T-cell (primary cell): ENCODE measurements around the gene DDX50. TPM values are rescaled to one million over a fixed set of nuclear protein-coding genes. Genes with fewer than 3 reads are reported as not detected.

Experiments
- ATAC-seq, 4 experiments: fragments of 200-7000 bp in 3 of 4; fragments of 150-1000 bp in 1 of 4; cut with Tn5 transposase; replicated peaks in 1 of 4; 1 replicate in 3 of 4; 2 replicates in 1 of 4; pipeline ENCODE4 v1.10.0; 2021; ENCODE audit warnings: moderate library complexity in 3 of 4, mild to moderate bottlenecking in 2 of 4, moderate number of reproducible peaks in 1 of 4
- CTCF ChIA-PET, 2 donors: fragments of 300-600 bp; sonication (Branson Sonifier 250); formaldehyde crosslinking; loops; one replicate each; lab custom pipeline; 2022; ENCODE audit warnings: antibody characterized with exemption in 2 of 2; lab: Charles Lee
- POLR2A ChIA-PET, 2 donors: fragments of 300-600 bp; sonication (Branson Sonifier 250); formaldehyde crosslinking; loops; one replicate each; lab custom pipeline; 2022; ENCODE audit warnings: antibody characterized with exemption in 2 of 2; lab: Charles Lee
- DNase-seq, 35 experiments: peaks; one replicate each; pipeline versions ENCODE4 v3.0.0 to v3.0.0-alpha.2; 2013 to 2023
- H3K27ac ChIP-seq: one replicate; pipeline ENCODE4 v1.5.1; 2013; ENCODE audit warnings: low read length
- H3K27me3 ChIP-seq, 2 experiments: replicated peaks in 1 of 2; 1 replicate in 1 of 2; 2 replicates in 1 of 2; pipeline versions ENCODE4 v1.6.1 to v1.7.0; 2013; ENCODE audit warnings: low read length in 1 of 2, mixed read lengths in 1 of 2; ENCODE audit not compliant: control insufficient read depth in 2 of 2, insufficient read depth in 2 of 2; ENCODE audit errors: extremely low read depth in 1 of 2
- H3K36me3 ChIP-seq, 2 donors: 1 replicate in 1 of 2; 2 replicates in 1 of 2; pipeline versions ENCODE4 v1.6.1 to v1.7.0; 2013; ENCODE audit warnings: low read length in 1 of 2; ENCODE audit not compliant: control insufficient read depth in 2 of 2, insufficient read depth in 1 of 2; ENCODE audit errors: extremely low read depth in 1 of 2
- H3K4me1 ChIP-seq, 2 experiments: 1 replicate in 1 of 2; 2 replicates in 1 of 2; pipeline versions ENCODE4 v1.6.1 to v1.7.0; 2013; ENCODE audit warnings: low read length in 2 of 2, mixed read lengths in 1 of 2; ENCODE audit not compliant: insufficient read depth in 2 of 2, control insufficient read depth in 1 of 2; ENCODE audit errors: extremely low read depth in 1 of 2
- H3K4me3 ChIP-seq, 2 donors: 1 replicate in 1 of 2; 2 replicates in 1 of 2; pipeline versions ENCODE4 v1.5.1 to v1.7.0; 2013; ENCODE audit warnings: mild to moderate bottlenecking in 2 of 2, low read length in 1 of 2, moderate library complexity in 1 of 2; ENCODE audit not compliant: control insufficient read depth in 1 of 2; ENCODE audit errors: extremely low read depth in 1 of 2
- H3K9me3 ChIP-seq: 2 replicates; pipeline ENCODE4 v1.7.0; 2013
- H3K27ac Mint-ChIP-seq, 2 donors: one replicate each; pipeline ENCODE4 v1.8.0; 2020 to 2021; ENCODE audit warnings: mild to moderate bottlenecking in 2 of 2, mixed read lengths in 2 of 2
- H3K27me3 Mint-ChIP-seq, 2 donors: one replicate each; pipeline ENCODE4 v1.8.0; 2021 to 2022; ENCODE audit warnings: mixed read lengths in 2 of 2
- H3K36me3 Mint-ChIP-seq: one replicate; pipeline ENCODE4 v1.8.0; 2021; ENCODE audit warnings: mixed read lengths
- H3K4me1 Mint-ChIP-seq, 3 donors: one replicate each; pipeline ENCODE4 v1.8.0; 2020 to 2022; ENCODE audit warnings: mixed read lengths in 3 of 3, mild to moderate bottlenecking in 1 of 3
- H3K4me3 Mint-ChIP-seq, 3 donors: one replicate each; pipeline ENCODE4 v1.8.0; 2020 to 2022; ENCODE audit warnings: mild to moderate bottlenecking in 3 of 3, mixed read lengths in 3 of 3, moderate library complexity in 3 of 3
- H3K9me3 Mint-ChIP-seq, 3 donors: one replicate each; pipeline ENCODE4 v1.8.0; 2020 to 2022; ENCODE audit warnings: mixed read lengths in 3 of 3
- WGBS: methylation state at CpG from one replicate; pipeline ENCODE4 v1.1.5; 2013; ENCODE audit warnings: missing lambda C conversion rate; ENCODE audit not compliant: insufficient coverage; 5-methylcytosine and 5-hydroxymethylcytosine counted together
- total RNA-seq, 35 experiments: library from RNA in 6 of 35; stranded (reverse) in 6 of 35; fragments of 120-200 nt in 1 of 35; gene quantifications; one replicate each; pipeline versions ENCODE4 v1.2.1 to v1.2.4 and lab custom pipeline; 2013 to 2026

Gene DDX50
- total RNA-seq, 5 donors from 2014 or later (not counting 1 experiment from before 2014, with no cell fraction given), result 31.0 to 42.3 (median 40.8) TPM

DNA sequence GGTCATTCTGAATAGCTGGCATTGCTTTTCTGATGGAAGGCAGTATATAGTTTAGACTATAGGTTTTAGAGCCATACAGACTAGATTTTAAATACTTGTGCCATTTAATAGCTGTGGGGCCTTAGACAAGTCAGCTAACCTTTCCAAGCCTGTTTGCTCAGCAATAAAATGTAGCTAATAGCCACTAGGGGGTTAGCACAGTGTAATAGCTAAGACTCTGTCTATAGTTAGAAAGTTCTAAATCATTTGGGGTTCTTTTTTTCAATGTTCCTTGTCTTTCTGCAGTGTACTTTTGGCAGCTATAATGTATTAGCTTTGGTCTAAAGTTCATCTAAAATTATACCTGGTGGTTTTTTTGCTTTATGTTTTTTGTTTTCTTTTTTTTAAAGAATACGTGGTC lies 80.0 kb downstream of the DDX50 start:
- peak in 1 of 4 experiments; percentile 30 for ATAC-seq
- no peaks in the 10 kb centered on the region for H3K4me1 Mint-ChIP-seq
- CTCF ChIA-PET, result interaction anchor here (0.5 to 1.2 kb wide), 3 partner anchors 11 to 255 kb away, joined by 3 to 6 read pairs (median 3); no protein-coding TSS in a partner anchor

DNA sequence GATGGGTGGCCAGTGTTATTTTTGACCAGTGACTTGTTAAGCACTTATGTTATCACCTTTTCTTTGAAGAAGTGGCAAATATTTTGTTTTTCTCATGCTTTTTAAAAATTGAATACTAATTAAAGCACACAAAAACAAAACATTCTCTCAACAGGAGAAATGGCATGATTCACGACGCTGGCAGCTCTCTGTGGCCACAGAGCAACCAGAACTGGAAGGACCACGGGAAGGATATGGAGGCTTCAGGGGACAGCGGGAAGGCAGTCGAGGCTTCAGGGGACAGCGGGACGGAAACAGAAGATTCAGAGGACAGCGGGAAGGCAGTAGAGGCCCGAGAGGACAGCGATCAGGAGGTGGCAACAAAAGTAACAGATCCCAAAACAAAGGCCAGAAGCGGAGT lies 81.3 kb downstream of the DDX50 start:
- Mint-ChIP-seq H3K27ac (no peak overlapping the region), H3K4me1 (peaks cover 3 to 5% (median 3%) of the 10 kb centered on the region in 3 donors), H3K9me3 (no peaks in the 10 kb centered on the region), H3K4me3 (no peak overlapping the region), H3K36me3 (peaks cover 39% of the 10 kb centered on the region), H3K27me3 (no peaks in the 10 kb centered on the region)
- CTCF ChIA-PET, result interaction anchor here in 1 of 2 donors (0.7 kb wide), 1 partner anchor 112 kb away, joined by 3 read pairs; no protein-coding TSS in a partner anchor
- peaks cover 17 to 70% of the 10 kb centered on the region in 2 donors for H3K36me3 ChIP-seq
- no peaks in the 10 kb centered on the region for H3K27me3 ChIP-seq
- H3K4me1 ChIP-seq, result no peaks in the 10 kb centered on the region
- no peak overlapping the region for H3K27ac ChIP-seq
- POLR2A ChIA-PET, result no interaction called here
- H3K4me3 ChIP-seq, result no peak overlapping the region
- 94% methylated on average over 10 of the region's 11 CpGs for WGBS
- H3K9me3 ChIP-seq, result no peaks in the 10 kb centered on the region
- ATAC-seq, result no peak
- DNase-seq, result no peak

More for the DNA sequence above, 80.0 kb downstream of the DDX50 start:
- peak in 1 of 35 experiments; percentile 12 for DNase-seq
- Mint-ChIP-seq H3K36me3 (peaks cover 41% of the 10 kb centered on the region), H3K9me3 (no peaks in the 10 kb centered on the region), H3K4me3 (no peak overlapping the region), H3K27me3 (no peaks in the 10 kb centered on the region), H3K27ac (no peak overlapping the region)
- Histone ChIP-seq H3K27ac (no peak overlapping the region), H3K9me3 (no peaks in the 10 kb centered on the region), H3K4me3 (no peak overlapping the region), H3K27me3 (no peaks in the 10 kb centered on the region), H3K36me3 (peaks cover 22 to 80% of the 10 kb centered on the region in 2 donors), H3K4me1 (no peaks in the 10 kb centered on the region)
- POLR2A ChIA-PET, result interaction anchor here (0.5 to 1.2 kb wide), 9 partner anchors 11 to 236 kb away, joined by 3 to 6 read pairs (median 5); no protein-coding TSS in a partner anchor
- WGBS, result no CpG with 5 or more reads among the region's 1 CpG

DNA sequence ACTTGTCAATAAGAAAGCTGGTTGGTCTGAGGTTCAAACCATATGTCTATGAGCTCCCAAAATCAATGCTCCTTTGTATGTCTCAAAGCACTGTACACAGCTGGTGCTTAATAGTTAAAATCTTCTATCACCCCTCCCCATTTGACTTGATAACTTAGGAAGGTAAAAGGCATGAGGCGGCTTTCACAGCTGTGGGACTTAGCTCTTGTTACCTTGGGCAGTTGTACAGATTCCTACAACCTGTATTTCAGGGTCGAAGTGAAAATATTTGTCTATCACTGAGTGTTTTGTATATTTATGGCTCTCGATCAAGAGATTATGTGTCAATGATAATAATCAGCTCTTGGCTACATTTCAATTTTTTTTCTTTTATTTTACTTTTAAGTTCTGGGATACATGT lies 86.5 kb downstream of the DDX50 start:
- ChIA-PET CTCF (interaction anchor here (0.5 to 2.4 kb wide), 7 partner anchors 18 to 459 kb away, joined by 3 to 10 read pairs (median 3); partner anchors contain the start of gene DDX21 (in 1 of the 2)), POLR2A (interaction anchor here in 1 of 2 donors (0.5 to 1.4 kb wide), 4 partner anchors 18 to 1208 kb away, joined by 3 to 9 read pairs (median 6); partner anchors contain the start of genes DDX21 and SRGN)
- DNase-seq (no peak), ATAC-seq (no peak)
- Histone ChIP-seq H3K27me3 (no peaks in the 10 kb centered on the region), H3K4me3 (no peak overlapping the region), H3K4me1 (peaks cover 6 to 33% of the 10 kb centered on the region in 2 experiments), H3K36me3 (peaks cover 9 to 20% of the 10 kb centered on the region in 2 donors), H3K9me3 (no peaks in the 10 kb centered on the region), H3K27ac (no peak overlapping the region)
- Mint-ChIP-seq H3K9me3 (no peaks in the 10 kb centered on the region), H3K36me3 (peaks cover 19% of the 10 kb centered on the region), H3K4me1 (peaks cover 46 to 49% (median 48%) of the 10 kb centered on the region in 3 donors), H3K4me3 (peak overlapping the region; percentile 97 to 99 (median 99)), H3K27me3 (no peaks in the 10 kb centered on the region), H3K27ac (no peak overlapping the region)
- no CpG with 5 or more reads among the region's 3 CpGs for WGBS

DNA sequence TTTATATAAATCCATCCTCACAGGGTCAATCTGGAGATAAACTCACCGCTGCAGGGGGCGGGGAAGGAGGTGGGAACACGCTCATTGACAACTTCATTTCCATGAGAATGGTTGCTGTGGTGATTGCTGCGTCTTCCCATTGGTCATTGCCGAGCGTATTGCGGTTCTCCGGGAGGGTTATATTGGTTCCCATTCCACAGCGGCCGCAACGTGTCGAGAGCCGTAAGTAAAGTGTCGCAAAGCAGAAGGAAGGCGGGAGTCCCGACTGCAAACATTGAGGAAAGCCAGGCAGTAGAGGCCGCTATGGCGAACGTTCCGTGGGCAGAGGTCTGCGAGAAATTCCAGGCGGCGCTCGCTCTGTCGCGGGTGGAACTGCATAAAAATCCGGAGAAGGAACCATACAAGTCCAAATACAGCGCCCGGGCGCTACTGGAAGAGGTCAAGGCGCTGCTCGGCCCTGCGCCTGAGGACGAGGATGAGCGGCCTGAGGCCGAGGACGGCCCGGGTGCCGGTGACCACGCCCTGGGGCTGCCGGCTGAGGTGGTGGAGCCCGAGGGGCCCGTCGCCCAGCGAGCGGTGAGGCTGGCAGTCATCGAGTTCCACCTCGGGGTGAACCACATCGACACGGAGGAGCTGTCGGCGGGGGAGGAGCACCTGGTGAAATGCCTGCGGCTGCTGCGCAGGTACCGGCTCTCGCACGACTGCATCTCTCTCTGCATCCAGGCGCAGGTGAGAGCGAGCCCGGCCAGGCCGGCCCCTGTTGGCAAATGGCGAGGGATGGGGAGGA lies 87.6 kb downstream of the DDX50 start, which contains the start of gene KIFBP:
Gene KIFBP, plus strand, starts transcription at position 274 of the 787 bp plus-strand sequence. Its CDS starts 30 bp downstream, at position 304.
- Histone ChIP-seq H3K9me3 (no peaks in the 10 kb centered on the region), H3K27me3 (no peaks in the 10 kb centered on the region), H3K4me3 (peak within 1 kb of the TSS; percentile 88 to 93), H3K27ac (peak within 1 kb of the TSS; percentile 62), H3K4me1 (peaks cover 9 to 35% of the 10 kb centered on the region in 2 experiments), H3K36me3 (peaks cover 2 to 10% of the 10 kb centered on the region in 2 donors)
- Mint-ChIP-seq H3K27ac (peak within 1 kb of the TSS; percentile 94 to 97), H3K4me1 (peaks cover 57 to 59% (median 58%) of the 10 kb centered on the region in 3 donors), H3K4me3 (peak within 1 kb of the TSS; percentile 97 to 99 (median 99)), H3K9me3 (no peaks in the 10 kb centered on the region), H3K27me3 (no peaks in the 10 kb centered on the region), H3K36me3 (peaks cover 10% of the 10 kb centered on the region)
- CTCF ChIA-PET, result interaction anchor here (0.6 to 2.4 kb wide), 5 partner anchors 12 to 140 kb away, joined by 3 to 10 read pairs (median 4); partner anchors contain the start of gene DDX21 (in 1 of the 2)
- DNase-seq (peak; percentile 52 to 92 (median 73)), ATAC-seq (peak; percentile 83 to 90 (median 86))
- under 1% methylated on average over 59 of the region's 62 CpGs for WGBS
- POLR2A ChIA-PET, result interaction anchor here in 1 of 2 donors (0.6 to 1.4 kb wide), 3 partner anchors 32 to 102 kb away, joined by 3 to 9 read pairs (median 3); partner anchors contain the start of gene DDX21

DNA sequence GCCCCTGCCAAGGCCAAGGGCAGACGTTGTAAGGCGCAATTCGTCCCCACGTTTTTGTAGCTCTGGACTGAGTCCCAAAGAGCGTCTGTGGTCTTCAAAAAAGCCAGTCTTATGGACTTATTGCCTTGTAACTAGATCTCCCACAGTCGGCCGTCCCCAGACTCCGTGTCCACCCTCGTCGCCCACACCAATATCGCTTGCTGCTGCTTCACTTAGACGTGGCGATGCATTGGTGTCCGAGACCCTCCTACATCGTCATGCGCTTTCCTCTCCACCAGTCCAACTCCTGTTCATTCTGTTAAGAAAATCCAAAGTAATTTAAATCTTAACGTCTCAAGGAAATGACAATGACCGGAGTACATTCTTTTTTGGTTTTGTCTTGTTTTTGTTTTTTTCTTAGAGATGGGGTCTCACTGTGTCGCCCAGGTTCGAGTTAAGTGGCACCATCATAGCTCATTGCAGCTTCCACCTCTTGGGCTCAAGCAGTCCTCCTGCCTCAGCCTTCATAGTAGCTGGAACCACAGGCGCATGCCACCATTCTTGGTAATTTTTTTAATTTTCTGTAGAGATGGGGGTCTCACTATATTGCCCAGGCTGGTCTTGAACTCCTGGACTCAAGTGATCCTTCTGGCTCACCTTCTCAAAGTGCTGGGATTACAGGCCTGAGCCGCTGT lies 88.3 kb downstream of the DDX50 start:
- ChIA-PET POLR2A (interaction anchor here (0.6 to 0.9 kb wide), 3 partner anchors 16 to 102 kb away, joined by 3 read pairs; no protein-coding TSS in a partner anchor), CTCF (interaction anchor here (0.6 to 2.4 kb wide), 4 partner anchors 11 to 140 kb away, joined by 3 to 10 read pairs (median 4); partner anchors contain the start of gene DDX21 (in 1 of the 2))
- Histone ChIP-seq H3K27me3 (no peaks in the 10 kb centered on the region), H3K4me3 (peak overlapping the region; percentile 88 to 93), H3K4me1 (peaks cover 9 to 35% of the 10 kb centered on the region in 2 experiments), H3K27ac (peak overlapping the region; percentile 62), H3K36me3 (peaks cover 0 to 3% of the 10 kb centered on the region in 2 donors), H3K9me3 (no peaks in the 10 kb centered on the region)
- H3K4me1 Mint-ChIP-seq, result peaks cover 62 to 64% (median 62%) of the 10 kb centered on the region in 3 donors
- H3K27me3 Mint-ChIP-seq, result no peaks in the 10 kb centered on the region
- peaks cover 3% of the 10 kb centered on the region for H3K36me3 Mint-ChIP-seq
- H3K27ac Mint-ChIP-seq, result peak overlapping the region; percentile 67 to 97
- 17% methylated on average over 14 of the region's 22 CpGs for WGBS
- DNase-seq (no peak), ATAC-seq (no peak)
- peak overlapping the region; percentile 97 to 99 (median 99) for H3K4me3 Mint-ChIP-seq
- no peaks in the 10 kb centered on the region for H3K9me3 Mint-ChIP-seq
